ENCODE data around the gene ARPC5L. TPM values are rescaled to one million over a fixed set of nuclear protein-coding genes. Genes with fewer than 3 reads are reported as not detected.
"Not testable (repeated sequence)": the region's sequence is repeated elsewhere in the genome, so short reads cannot be mapped to it uniquely, and the experiment has no call there.

ARPC5L gene
- total RNA-seq, 2 donors from 2014 or later: 50.9 to 51.4 TPM

DNA sequence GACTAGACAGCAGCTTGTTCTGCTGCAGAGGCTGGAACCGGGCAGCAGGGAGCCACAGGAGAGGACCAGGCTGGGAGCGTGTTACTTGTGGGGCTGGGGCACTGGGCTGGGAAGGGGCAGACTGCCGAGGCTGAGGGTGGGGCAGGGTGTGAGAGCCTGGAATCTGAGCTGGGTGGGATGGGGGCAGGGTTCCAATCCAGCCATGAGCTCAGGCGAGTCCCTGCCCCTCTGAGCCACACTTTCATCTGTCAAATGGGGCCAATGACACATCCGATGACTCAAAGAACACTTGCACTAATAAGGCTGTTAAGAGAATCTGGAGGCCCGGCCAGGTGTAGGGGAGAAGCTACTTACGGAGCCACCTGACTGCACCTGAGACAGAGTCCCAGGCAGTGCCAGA lies 27.3 kb upstream of the ARPC5L start:
- Mint-ChIP-seq H3K36me3 (ENCODE audit: low read depth) (no peaks in the 10 kb centered on the region), H3K9me3 (no peaks in the 10 kb centered on the region), H3K4me1 (peaks cover 6% of the 10 kb centered on the region), H3K4me3 (no peak overlapping the region), H3K27ac (peak overlapping the region; percentile 60), H3K27me3 (ENCODE audit: insufficient read depth) (no peaks in the 10 kb centered on the region)
- Histone ChIP-seq H3K27ac (ENCODE audit: low read depth, low read length) (no peak overlapping the region), H3K4me1 (ENCODE audit: control insufficient read depth, insufficient read depth, low read length) (peaks cover 3% of the 10 kb centered on the region), H3K9me3 (ENCODE audit: control insufficient read depth, low read length) (no peaks in the 10 kb centered on the region), H3K36me3 (ENCODE audit: control insufficient read depth, insufficient read depth, low read length) (no peaks in the 10 kb centered on the region), H3K9ac (ENCODE audit: extremely low read depth, low read length, poor library complexity, severe bottlenecking) (no peak overlapping the region), H3K27me3 (ENCODE audit: control insufficient read depth, insufficient read depth, low read length, poor library complexity, severe bottlenecking) (no peaks in the 10 kb centered on the region), H3K4me3 (ENCODE audit: low read length) (no peak overlapping the region)
- 81 to 83% methylated on average over 5 to 7 of the region's 7 CpGs for WGBS, 2 experiments (ENCODE audit: insufficient coverage in 1 of 2, insufficient read length in 1 of 2)
- peak; percentile 56 for DNase-seq
- no peak for TF ChIP-seq CTCF (conservative IDR thresholded peaks at IDR 0.05)

DNA sequence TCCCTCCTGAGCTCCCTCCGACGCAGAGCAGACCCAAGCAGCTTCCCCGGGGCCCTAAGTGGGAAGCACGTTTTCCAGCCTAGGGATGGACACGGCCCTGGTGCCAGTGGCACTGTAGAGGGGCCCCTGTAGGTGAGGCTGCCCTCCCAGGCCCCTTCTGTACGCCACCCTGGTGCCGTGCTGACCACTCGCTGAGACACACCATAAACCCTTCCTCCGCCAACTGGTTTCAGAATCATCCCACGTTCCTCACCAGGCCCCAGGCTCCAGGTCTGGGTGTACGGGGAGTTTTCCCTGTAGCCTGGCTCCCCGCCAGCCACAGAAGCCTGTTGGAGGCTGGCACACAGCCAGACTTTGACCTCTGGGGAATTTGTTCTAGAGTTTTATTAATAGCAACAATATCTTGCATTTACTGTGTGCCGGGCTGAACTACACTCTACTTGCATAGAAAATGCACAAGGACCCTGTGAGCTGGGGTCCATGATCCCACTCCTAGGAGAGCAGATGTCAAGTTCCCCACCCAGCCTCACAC lies 26.8 kb upstream of the ARPC5L start:
- WGBS, 2 experiments (ENCODE audit: insufficient coverage in 1 of 2, insufficient read length in 1 of 2): 88 to 96% methylated on average over 4 to 13 of the region's 13 CpGs

GRCh38 chr9:124838132-124838531 lies 23.8 kb upstream of the ARPC5L start:
- H3K9ac ChIP-seq (ENCODE audit: extremely low read depth, low read length, poor library complexity, severe bottlenecking); H3K36me3 ChIP-seq (ENCODE audit: control insufficient read depth, insufficient read depth, low read length); H3K4me3 ChIP-seq (ENCODE audit: low read length); H3K4me1 ChIP-seq (ENCODE audit: control insufficient read depth, insufficient read depth, low read length); H3K36me3 Mint-ChIP-seq (ENCODE audit: low read depth); H3K27me3 Mint-ChIP-seq (ENCODE audit: insufficient read depth); H3K4me1 Mint-ChIP-seq; H3K27me3 ChIP-seq (ENCODE audit: control insufficient read depth, insufficient read depth, low read length, poor library complexity, severe bottlenecking); H3K9me3 ChIP-seq (ENCODE audit: control insufficient read depth, low read length); H3K27ac ChIP-seq (ENCODE audit: low read depth, low read length); H3K9me3 Mint-ChIP-seq; H3K27ac Mint-ChIP-seq; DNase-seq; H3K4me3 Mint-ChIP-seq: not testable (repeated sequence)
- WGBS, 2 experiments (ENCODE audit: insufficient coverage in 1 of 2, insufficient read length in 1 of 2): 72% methylated on average over 4 of the region's 5 CpGs; no CpG with 5 or more reads in 1 of the 2 experiments

More for the DNA sequence above, 26.8 kb upstream of the ARPC5L start:
- no peaks in the 10 kb centered on the region for H3K36me3 Mint-ChIP-seq (ENCODE audit: low read depth)
- no peaks in the 10 kb centered on the region for H3K27me3 ChIP-seq (ENCODE audit: control insufficient read depth, insufficient read depth, low read length, poor library complexity, severe bottlenecking)
- H3K4me3 Mint-ChIP-seq: no peak overlapping the region
- TF ChIP-seq CTCF (conservative IDR thresholded peaks at IDR 0.05): no peak
- H3K9me3 Mint-ChIP-seq: no peaks in the 10 kb centered on the region
- H3K9me3 ChIP-seq (ENCODE audit: control insufficient read depth, low read length): no peaks in the 10 kb centered on the region
- no peaks in the 10 kb centered on the region for H3K27me3 Mint-ChIP-seq (ENCODE audit: insufficient read depth)
- no peak overlapping the region for H3K4me3 ChIP-seq (ENCODE audit: low read length)
- peaks cover 3% of the 10 kb centered on the region for H3K4me1 Mint-ChIP-seq
- no peaks in the 10 kb centered on the region for H3K36me3 ChIP-seq (ENCODE audit: control insufficient read depth, insufficient read depth, low read length)
- peaks cover 3% of the 10 kb centered on the region for H3K4me1 ChIP-seq (ENCODE audit: control insufficient read depth, insufficient read depth, low read length)
- no peak for DNase-seq
- H3K27ac ChIP-seq (ENCODE audit: low read depth, low read length): no peak overlapping the region
- no peak overlapping the region for H3K9ac ChIP-seq (ENCODE audit: extremely low read depth, low read length, poor library complexity, severe bottlenecking)
- H3K27ac Mint-ChIP-seq: no peak overlapping the region

DNA sequence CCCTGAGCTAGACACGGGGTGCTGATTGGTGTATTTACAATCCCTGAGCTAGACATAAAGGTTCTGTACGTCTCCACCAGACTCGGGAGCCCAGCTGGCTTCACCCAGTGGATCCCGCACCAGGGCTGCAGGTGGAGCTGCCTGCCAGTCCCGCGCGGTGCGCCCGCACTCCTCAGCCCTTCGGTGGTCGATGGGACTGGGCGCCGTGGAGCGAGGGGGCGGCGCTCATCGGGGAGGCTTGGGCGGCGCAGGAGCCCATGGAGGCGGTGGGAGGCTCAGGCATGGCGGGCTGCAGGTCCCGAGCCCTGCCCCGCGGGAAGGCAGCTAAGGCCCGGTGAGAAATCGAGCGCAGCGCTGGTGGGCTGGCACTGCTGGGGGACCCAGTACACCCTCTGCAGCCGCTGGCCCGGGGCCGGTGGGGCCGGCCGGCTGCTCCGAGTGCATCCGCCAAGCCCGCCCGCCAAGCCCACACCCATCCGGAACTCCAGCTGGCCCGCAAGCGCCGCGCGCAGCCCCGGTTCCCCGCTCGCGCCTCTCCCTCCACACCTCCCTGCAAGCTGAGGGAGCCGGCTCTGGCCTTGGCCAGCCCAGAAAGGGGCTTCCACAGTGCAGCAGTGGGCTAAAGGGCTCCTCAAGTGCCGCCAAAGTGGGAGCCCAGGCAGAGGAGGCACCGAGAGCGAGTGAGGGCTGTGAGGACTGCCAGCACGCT lies 23.2 kb upstream of the ARPC5L start:
- not testable (repeated sequence) for H3K4me1 Mint-ChIP-seq; H3K27me3 ChIP-seq (ENCODE audit: control insufficient read depth, insufficient read depth, low read length, poor library complexity, severe bottlenecking); H3K9ac ChIP-seq (ENCODE audit: extremely low read depth, low read length, poor library complexity, severe bottlenecking); H3K4me1 ChIP-seq (ENCODE audit: control insufficient read depth, insufficient read depth, low read length); H3K27ac ChIP-seq (ENCODE audit: low read depth, low read length); H3K9me3 Mint-ChIP-seq; H3K27ac Mint-ChIP-seq; H3K9me3 ChIP-seq (ENCODE audit: control insufficient read depth, low read length); H3K4me3 ChIP-seq (ENCODE audit: low read length); H3K36me3 Mint-ChIP-seq (ENCODE audit: low read depth); H3K36me3 ChIP-seq (ENCODE audit: control insufficient read depth, insufficient read depth, low read length); DNase-seq; H3K27me3 Mint-ChIP-seq (ENCODE audit: insufficient read depth); H3K4me3 Mint-ChIP-seq
- 94 to 98% methylated on average over 17 to 40 of the region's 52 CpGs for WGBS, 2 experiments (ENCODE audit: insufficient coverage in 1 of 2, insufficient read length in 1 of 2)
